HEK293 (cell line): ENCODE measurements around the gene MYOCOS.

Experiments used
- CTCF ChIP-seq: fragments of 450-650 bp; formaldehyde crosslinking; IDR thresholded peaks from 2 replicates; pipeline ENCODE4 v1.5.1; 2016; ENCODE audit warnings: missing biosample characterization, missing genetic modification characterization
- REST ChIP-seq: fragments of 450-650 bp; formaldehyde crosslinking; IDR thresholded peaks from 2 replicates; pipeline ENCODE4 v1.5.1; 2016; ENCODE audit warnings: missing biosample characterization, missing genetic modification characterization
- SCRT1 ChIP-seq: fragments of 450-650 bp; formaldehyde crosslinking; IDR thresholded peaks from 2 replicates; pipeline ENCODE4 v1.5.1; 2016; ENCODE audit warnings: missing biosample characterization, missing genetic modification characterization, borderline replicate concordance
- ZBTB49 ChIP-seq: fragments of 450-650 bp; formaldehyde crosslinking; IDR thresholded peaks from 2 replicates; pipeline ENCODE4 v1.5.1; 2016; ENCODE audit warnings: missing biosample characterization, missing genetic modification characterization, low read depth
- ZFP37 ChIP-seq: fragments of 450-650 bp; formaldehyde crosslinking; IDR thresholded peaks from 2 replicates; pipeline ENCODE4 v1.5.1; 2016; ENCODE audit warnings: missing biosample characterization, missing genetic modification characterization
- ZNF473 ChIP-seq: fragments of 450-650 bp; formaldehyde crosslinking; IDR thresholded peaks from 2 replicates; pipeline ENCODE4 v1.5.1; 2017; ENCODE audit warnings: missing biosample characterization, missing genetic modification characterization

GRCh38 chr1:171581766-171582165 is 40.3 kb upstream of the MYOCOS start:
- TF ChIP-seq SCRT1 (tag by site-specific recombination) (no peak), ZFP37 (tag by site-specific recombination) (no peak), ZBTB49 (no peak), CTCF (tag by site-specific recombination) (no peak), REST (tag by site-specific recombination) (no peak), ZNF473 (no peak)
